GM18517 (cell line): ENCODE data around the gene FUOM.
"Not testable (repeated sequence)": the region's sequence is repeated elsewhere in the genome, so short reads cannot be mapped to it uniquely, and the experiment has no call there.

Source experiments
- ATAC-seq: cut with Tn5 transposase; IDR thresholded peaks from one replicate; pipeline ENCODE4 v1.9.1; 2021; ENCODE audit warnings: mild to moderate bottlenecking, moderate library complexity; ENCODE audit not compliant: unreplicated experiment

The FUOM gene

GRCh38 chr10:133335246-133336117 lies 22.3 kb downstream of the FUOM start:
- ATAC-seq = no peak

DNA sequence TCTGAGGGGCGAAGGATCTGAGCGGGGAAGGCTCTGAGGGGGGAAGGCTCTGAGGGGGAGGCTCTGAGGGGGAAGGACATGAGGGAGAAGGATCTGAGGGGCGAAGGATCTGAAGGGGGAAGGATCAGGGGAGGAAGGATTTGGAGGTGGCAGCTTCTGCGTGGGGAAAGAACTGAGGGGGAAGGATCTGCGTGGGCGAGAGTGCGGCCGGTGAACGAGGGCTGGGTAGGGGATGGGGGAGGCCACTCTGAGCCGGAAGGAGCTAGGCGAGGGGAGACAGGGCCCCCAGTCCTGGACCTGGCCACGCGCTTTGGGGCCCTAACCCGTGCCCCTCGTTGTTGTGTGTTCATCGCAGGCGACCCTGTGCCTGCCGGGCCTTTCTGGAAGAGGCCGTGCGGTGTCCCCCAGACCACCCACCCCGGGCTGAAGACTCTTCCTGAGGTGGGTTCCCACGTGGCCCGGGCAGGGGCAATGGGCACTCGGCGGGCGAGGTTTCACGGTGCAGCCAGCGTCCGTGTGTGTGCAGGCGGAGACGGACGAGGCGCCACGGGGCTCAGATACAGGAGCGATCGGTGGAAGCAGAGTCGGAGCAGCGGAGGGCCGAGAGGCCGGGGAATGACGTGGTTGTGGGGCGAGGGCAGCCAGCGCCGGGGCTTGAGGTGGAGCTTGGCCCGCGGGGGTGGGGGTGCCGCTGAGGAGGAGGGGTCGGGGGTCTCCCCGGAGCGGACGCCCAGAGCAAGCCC lies 23.1 kb downstream of the FUOM start:
- no peak for ATAC-seq

GRCh38 chr10:133332936-133333699 lies 24.7 kb downstream of the FUOM start:
- ATAC-seq = no peak

- ATAC-seq = peak; percentile 80
Measured at GRCh38 chr10:133329491-133330202, 28.2 kb downstream of the FUOM start.

GRCh38 chr10:133328358-133329343 lies 29.2 kb downstream of the FUOM start:
- ATAC-seq = no peak

- ATAC-seq = no peak
Measured at GRCh38 chr10:133327651-133328357, 30.0 kb downstream of the FUOM start.

DNA sequence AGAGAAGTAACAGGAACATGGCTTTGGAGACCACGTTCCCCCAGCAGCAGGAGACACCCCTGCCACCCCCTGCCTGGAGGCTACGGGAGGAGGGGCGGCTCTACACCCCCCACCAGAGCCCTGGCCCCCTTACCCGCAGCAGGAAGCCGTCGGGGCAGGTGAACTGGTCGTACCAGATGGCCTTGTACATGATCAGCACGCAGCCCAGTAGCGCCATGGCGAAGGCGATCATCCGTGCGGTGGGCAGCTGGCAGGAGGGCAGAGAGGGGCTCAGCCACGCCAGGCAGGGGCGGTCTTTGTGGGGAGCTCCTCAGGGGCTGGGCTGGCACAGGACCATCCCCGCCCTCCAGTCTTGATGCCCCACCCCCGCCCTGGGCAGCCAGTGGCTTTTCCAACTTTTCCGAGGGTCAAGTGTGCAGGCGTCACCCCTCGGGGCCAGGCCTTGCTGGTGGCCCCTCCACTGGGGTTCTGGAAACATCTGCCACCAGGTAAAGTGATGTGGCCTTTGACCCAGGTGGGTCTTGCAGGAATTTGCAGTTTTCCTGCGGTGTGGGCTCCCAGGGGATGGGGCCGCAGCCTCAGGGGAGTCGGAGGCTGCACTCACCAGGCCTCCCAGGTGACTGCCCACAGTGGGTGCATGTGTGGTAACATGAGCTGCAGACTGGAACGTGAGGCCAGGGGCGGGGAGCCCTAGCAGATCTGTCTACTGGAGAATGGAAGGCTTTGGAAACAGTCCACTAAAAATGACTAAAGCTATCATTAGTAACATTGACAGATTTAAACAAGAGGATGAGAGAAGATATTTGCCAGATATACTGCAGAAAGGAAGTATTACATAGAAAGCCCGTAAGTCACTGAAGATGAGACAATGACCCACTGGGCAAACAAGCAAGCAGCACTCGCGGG lies 30.8 kb downstream of the FUOM start:
- no peak for ATAC-seq

GRCh38 chr10:133326223-133326551 lies 31.6 kb downstream of the FUOM start:
- no peak for ATAC-seq

DNA sequence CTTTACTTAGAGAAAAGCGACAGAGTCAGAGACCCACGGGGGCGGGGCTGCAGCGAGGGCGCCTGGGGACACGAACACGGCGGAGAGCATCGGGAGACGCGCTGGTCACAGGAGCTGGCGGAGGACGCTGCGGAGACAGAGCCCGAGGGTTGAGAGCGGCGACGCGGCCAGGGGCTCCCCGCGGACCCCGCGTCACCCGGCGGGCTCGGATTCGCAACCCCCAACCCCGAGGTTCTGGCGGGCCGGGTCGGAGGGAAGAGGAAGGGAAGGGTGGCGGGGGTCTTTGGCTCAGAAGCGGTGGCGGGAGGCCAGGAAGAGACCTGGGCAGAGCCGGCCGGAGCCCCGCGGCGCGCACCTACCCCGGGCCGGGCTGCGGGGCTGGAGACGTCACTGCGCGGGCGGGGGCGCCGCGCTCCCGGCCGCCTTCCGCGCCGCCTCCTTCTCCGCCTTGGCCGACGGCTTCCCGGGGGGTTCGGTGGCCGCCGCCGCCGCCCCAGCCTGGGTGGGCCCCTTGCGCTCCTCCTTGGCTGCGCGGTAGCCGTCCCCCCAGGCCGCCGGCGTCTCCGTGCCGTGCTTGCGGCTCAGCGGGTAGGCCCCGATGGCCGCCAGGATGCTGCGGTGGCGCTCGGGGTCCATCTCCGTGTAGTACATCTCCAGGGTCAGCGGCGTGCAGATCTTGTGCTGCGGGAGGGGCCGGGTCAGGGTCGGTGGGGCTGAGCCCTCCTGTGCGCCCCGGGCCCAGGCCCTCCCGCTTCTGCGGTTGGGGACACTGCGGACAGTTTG lies 32.2 kb downstream of the FUOM start:
- no peak for ATAC-seq

GRCh38 chr10:133324857-133325260 lies 33.0 kb downstream of the FUOM start:
- ATAC-seq = no peak

DNA sequence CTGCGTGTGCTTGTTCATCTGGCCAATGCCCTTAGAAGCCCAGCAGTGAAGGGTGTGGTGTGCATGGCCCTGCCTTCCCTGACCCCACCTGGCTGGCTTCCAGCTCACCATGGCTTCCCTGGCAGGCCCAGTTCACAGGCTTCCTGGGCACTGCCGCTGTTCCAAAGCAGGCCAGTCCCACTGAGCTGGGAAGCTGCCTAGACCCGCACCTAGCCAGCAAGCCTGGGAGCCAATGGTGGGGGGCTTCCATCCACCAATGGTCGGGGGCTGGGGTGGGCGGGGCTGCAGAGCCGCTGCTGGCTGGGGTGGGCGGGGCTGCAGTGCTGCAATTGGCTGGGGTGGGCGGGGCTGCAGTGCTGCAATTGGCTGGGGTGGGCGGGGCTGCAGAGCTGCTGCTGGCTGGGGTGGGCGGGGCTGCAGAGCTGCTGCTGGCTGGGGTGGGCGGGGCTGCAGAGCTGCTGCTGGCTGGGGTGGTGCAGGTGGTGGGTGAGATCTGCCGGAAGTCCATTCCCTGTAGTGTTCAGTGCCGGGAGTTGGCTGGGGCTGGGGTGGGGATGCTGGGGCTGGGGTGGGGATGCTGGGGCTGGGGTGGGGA lies 33.5 kb downstream of the FUOM start:
- no peak for ATAC-seq

DNA sequence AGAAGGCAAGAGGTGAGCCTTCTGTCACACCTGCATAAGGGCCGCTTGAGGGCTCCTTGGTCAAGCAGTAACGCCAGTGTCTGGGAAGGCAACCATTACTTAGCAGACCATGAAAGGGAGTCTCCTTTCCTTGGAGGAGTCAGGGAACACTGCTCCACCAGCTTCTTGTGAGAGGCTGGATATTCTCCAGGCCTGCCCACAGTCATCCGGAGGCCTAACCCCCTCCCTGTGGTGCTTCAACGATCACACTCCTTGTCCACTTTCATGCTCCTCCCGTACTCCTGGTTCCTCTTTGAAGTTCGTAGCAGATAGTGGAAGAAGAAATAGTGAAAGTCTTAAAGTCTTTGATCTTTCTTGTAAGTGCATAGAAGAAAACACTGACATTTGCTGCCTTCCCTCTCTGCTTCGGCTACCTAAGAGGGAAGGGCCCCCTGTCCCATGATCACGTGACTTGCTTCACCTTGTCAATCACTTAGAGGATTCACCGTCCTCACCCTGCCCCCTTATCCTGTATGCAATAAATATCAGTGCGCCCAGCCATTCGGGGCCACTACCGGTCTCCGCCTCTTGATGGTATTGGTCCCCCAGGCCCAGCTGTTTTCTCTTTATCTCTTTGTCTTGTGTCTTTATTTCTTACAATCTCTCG lies 35.6 kb downstream of the FUOM start:
- not testable (repeated sequence) for ATAC-seq

DNA sequence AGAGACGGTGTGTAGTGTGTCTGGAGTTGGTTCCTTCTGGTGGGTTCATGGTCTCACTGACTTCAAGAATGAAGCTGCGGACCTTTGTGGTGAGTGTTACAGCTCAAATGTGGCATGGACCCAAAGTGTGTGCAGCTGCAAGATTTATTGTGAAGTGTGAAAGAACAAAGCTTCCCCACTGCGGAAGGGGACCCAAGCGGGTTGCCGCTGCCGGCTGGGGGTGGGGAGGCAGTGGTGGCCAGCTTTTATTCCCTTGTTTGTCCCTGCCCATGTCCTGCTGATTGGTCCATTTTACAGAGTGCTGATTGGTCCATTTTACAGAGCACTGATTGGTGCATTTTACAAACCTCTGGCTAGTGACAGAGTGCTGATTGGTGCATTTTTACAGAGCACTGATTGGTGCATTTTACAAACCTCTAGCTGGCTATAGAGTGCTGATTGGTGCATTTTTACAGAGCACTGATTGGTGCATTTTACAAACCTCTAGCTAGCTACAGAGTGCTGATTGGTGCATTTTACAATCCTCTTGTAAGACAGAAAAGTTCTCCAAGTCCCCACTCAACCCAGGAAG lies 36.9 kb downstream of the FUOM start:
- not testable (repeated sequence) for ATAC-seq

- ATAC-seq = no peak
Measured at GRCh38 chr10:133318494-133319127, 39.2 kb downstream of the FUOM start.

- ATAC-seq = no peak
Measured at GRCh38 chr10:133316732-133317131, 41.1 kb downstream of the FUOM start.

GRCh38 chr10:133316266-133316665 lies 41.6 kb downstream of the FUOM start:
- no peak for ATAC-seq
